Dermis microvascular lymphatic vessel endothelial cell (primary cell): ENCODE measurements around the gene ZNF333. TPM values are rescaled to one million over a fixed set of nuclear protein-coding genes. Genes with fewer than 3 reads are reported as not detected.
"Not testable (repeated sequence)": the region's sequence is repeated elsewhere in the genome, so short reads cannot be mapped to it uniquely, and the experiment has no call there.

ENCODE experiments used
- DNase-seq, 2 donors: peaks; one replicate each; pipeline versions ENCODE4 v3.0.0 to v3.0.0-alpha.2; 2010; ENCODE audit warnings: low read depth in 2 of 2
- total RNA-seq: library from RNA; depleted of rRNA; stranded (reverse); fragments of >200 nt; gene quantifications from 2 replicates; pipeline ENCODE4 v1.2.1, GENCODE V29; 2014

ZNF333 gene
- total RNA-seq, 1 donor from 2014 or later = 4.2 TPM

DNA sequence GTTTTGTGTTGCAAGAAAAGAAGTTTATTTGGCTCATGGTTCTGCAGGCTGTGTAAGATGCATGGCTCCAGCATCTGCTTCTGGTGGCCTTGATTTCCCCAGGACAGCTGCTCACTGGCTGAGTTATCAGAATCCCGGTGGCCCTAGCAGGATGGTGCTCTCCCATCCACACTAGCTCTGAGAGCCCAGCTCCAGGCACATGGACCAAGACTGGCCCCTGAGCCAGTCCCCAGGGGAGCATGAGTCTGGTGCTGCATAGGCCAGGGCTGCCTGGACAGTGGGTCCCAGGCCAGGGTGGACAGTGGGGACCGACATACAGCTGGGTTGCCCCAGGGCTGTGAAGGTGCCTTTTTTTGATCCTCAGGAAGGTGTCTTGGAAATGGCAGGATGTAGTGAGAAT lies 78.2 kb downstream of the ZNF333 start:
- DNase-seq = no peak

DNA sequence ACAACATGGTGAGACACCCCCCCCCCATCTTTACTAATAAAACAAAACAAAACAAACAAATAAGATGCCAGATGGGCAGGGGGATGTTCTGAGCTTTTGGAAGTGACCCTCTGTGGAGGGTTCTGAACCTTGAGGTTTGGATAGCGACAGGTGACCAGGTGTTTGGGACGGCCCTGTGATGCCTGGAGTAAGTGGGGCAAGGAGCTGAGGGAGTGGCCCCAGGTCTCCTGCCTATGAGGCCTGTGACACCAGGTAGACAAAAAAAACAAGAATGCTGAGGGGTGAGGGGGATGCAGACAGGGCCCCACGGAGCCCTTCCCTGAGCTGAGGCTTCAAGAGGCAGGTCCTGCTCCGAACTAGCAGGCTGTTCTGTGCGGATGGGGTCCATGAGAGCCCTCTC lies 79.4 kb downstream of the ZNF333 start:
- no peak for DNase-seq

DNA sequence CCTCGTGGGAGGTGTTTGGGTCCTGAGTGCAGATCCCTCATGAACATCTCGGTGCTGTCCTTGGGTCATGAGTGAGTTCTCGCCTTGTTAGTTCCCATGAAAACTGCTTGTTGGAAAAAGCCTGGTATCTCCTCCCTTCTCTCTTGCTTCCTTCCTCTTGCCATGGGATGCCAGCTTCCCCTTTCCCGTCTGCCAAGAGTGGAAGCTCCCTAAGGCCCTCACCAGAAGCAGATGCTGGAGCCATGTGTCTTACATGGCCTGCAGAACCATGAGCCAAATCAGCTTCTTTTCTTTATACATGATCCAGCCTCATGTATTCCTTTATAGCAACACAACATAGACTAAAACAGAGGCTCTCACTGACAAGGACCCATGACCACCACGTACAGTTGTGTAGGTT lies 80.3 kb downstream of the ZNF333 start:
- no peak for DNase-seq

DNA sequence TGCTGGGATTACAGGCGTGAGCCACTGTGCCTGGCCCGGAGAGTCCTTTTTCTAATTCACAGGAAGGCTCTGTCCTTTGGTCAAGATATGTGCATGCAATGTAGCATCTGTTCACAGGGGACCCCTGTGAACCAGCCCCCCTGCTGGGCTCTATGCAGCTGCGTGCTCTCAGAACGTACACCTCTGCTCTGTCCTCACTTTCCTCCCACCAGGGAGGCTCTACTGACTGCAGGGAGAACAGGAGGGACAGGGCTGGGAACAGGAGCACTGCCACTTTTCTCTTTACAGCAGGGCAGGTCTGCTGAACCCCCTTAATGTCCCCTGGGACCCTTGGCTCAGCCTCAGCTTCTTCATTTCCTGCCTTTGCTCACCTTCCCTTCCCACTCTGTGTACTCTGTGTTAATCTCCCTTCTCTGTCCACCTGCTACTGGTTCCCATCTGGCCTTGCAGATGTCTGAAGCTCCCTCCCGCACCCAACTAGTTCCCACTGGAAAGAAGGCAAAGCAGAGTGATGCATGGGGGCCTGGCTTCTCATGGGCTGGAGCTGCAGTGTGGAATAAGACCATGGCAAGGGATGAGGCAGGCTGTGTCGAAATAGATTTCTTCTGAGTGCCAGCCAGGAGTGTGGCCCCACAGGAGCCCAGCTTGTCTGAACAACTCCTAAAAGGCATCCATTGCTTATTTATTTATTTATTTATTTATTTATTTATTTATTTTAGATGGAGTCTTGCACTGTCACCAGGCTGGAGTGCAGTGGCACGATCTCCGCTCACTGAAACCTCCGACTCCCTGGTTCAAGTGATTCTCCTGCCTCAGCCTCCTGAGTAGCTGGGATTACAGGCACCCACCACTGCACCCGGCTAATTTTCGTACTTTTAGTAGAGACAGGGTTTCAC lies 81.3 kb downstream of the ZNF333 start:
- no peak for DNase-seq

GRCh38 chr19:14772467-14772866 lies 82.6 kb downstream of the ZNF333 start:
- DNase-seq = no peak

DNA sequence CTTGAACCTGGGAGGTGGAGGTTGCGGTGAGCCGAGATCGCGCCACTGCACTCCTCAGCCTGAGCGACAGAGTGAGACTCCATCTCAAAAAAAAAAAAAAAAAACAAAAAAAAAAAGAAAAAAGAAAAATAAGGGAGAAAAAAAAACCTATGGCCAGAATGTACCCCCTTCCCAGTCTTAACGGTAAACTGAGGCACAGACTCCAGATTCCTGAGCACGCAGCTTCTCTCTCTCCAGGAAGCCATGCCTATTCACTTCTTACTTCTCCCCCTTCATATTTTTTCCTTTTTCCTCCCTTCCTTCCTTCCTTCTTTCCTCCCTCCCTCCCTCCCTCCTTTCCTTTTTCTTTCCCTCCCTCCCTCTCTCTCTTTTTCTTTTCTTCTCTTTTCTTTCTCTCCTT lies 83.1 kb downstream of the ZNF333 start:
- DNase-seq = no peak

DNA sequence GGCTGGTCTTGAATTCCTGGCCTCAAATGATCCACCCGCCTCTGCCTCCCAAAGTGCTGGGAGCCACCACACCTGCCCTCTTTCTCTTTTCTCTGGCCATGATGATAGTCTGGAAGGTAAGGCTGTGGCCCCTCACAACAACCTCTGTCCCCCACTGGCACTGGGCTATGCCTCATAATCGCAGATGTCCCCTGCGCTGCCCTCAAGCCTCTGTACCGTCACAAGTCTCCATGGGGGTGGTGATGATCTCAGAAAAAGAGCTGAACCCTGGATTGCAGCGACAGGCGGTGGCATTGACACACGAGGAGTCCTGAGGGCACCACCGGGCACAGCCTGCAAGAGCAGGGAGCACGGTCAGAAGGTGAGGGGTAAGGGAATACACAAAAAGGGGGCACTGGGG lies 83.9 kb downstream of the ZNF333 start:
- not testable (repeated sequence) for DNase-seq

DNA sequence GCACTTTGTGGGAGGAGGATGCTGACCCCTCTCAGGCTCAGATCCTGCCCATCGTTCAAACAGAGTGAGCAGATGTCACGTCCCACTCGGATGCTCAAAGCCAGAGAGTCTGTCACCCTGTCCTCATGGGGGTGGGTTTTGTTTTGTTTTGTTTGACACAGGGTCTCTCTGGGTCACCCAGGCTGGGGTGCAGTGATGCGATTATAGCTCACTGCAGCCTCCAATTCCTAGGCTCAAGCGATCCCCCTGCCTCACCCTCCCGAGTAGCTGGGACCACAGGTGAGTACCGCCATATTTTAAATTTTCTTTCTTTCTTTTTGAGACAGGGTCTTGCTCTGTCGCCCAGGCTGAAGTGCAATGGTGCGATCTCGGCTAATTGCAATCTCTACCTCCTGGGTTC lies 84.5 kb downstream of the ZNF333 start:
- no peak for DNase-seq

GRCh38 chr19:14775326-14775725 lies 85.5 kb downstream of the ZNF333 start:
- not testable (repeated sequence) for DNase-seq

- DNase-seq = no peak
Observed at GRCh38 chr19:14775869-14776586, 86.2 kb downstream of the ZNF333 start.

- not testable (repeated sequence) for DNase-seq
Observed at GRCh38 chr19:14777645-14778044, 87.8 kb downstream of the ZNF333 start.

DNA sequence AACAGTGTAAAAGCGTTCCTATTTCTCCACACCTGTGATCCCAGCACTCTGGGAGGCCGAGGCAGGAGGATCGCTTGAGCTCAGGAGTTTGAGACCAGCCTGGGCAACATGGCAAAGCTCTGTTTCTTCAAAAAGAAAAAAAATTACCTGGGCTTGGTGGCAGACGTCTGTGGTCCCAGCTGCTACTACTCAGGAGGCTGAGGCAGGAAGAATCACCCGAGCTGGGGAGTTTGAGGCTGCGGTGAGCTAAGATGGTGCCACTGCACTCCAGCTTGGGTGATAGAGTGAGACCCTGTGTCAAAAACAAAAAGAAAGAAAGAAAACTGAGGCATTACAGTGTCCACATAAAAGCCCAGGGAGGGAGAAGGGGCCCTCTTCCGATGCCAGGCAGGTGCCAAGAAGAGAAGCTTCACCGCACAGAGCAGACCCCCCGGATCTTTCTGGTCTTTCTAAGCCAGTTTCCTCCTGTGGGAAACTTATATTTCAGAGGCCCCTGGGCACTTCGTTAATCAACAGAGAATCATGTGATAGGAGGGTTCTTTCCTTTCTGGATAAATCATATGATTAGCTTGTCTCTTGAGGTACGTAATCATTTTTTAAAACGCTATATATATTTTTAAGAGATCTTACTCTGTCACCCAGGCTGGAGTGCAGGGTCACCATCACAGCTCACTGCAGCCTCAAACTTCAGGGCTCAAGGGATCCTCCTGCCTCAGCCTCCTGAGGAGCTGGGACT lies 88.4 kb downstream of the ZNF333 start, which contains the start of gene ADGRE2:
Gene ADGRE2 (minus strand): TSS at position 451 of the 736 bp plus-strand sequence. CDS start 1,804 bp downstream, outside the sequence.
- DNase-seq = not testable (repeated sequence)

- no peak for DNase-seq
Observed at GRCh38 chr19:14779151-14779550, 89.3 kb downstream of the ZNF333 start.

- DNase-seq = not testable (repeated sequence)
Observed at GRCh38 chr19:14780622-14781225, 90.9 kb downstream of the ZNF333 start.

DNA sequence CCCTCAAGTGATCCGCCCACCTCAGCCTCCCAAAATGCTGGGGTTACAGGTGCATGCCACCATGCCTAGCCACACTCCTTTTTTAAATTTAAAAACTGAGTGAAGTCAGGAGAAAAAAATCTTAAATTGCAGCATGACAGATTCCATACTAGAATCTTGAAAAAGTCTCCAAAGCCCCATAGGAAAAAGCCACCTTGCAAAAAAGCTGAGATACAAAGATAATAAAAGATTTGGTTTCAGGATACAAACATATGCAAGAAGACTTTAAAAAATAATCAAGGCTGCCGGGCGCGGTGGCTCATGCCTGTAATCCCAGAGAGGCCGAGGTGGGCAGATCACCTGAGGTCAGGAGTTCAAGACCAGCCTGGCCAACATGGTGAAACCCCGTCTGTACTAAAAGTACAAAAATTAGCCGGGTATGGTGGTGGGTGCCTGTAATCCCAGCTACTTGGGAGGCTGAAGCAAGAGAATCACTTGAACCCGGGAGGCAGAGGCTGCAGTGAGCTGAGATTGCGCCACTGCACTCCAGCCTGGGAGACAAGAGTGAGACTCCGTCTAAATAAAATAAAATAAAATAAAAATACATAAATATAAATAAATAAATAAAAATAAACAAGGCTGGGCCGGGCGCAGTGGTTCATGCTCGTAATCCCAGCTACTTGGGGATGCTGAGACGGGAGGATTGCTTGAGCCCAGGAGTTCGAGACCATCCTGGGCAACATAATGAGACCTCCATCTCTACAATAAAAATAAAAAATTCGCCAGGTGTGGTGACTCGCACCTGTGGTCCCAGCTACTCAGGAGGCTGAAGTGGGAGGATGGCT lies 92.1 kb downstream of the ZNF333 start:
- not testable (repeated sequence) for DNase-seq

DNA sequence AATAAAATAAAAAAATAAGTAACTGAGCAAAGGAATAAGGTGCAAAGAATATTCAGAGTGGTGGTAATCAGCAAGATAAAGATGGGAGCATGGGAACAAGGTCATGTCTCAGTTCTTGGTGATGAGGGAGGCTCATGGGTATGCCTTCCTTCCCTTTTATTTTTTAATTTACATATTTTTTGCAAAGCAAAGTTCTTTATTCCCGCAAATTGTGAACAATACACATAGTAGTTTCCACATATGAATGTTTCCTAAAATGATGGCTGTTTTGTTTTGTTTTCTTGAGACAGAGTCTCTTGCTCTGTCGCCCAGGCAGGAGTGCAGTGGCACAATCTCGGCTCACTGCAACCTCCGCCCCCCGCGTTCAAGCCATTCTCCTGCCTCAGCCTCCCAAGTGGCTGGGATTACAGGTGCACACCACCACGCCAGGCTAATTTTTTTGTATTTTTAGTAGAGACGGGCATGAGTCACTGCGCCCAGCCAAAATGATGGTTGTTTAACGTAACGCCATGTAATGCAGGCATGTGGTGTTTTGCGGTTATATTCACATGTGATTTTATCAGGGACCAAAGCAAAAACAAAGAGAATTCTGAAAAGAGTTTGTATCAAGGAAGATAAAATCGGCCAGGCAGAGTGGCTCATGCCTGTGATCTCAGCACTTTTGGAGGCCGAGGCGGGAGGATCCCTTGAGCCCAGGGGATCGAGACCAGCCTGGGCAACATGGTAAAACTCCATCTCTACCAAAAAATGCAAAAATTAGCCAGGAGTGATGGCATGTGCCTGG lies 93.0 kb downstream of the ZNF333 start:
- DNase-seq = no peak
